Measurements from ENCODE around the gene TARBP1. TPM values are rescaled to one million over a fixed set of nuclear protein-coding genes. Genes with fewer than 3 reads are reported as not detected.

Gene TARBP1
- total and polyA plus RNA-seq, 2 donors (not counting 1 experiment from before 2014, with no cell fraction given), result 35.4 to 71.5 TPM

GRCh38 chr1:234342774-234343173, 136.2 kb downstream of the TARBP1 start:
- no peaks in the 10 kb centered on the region for H3K27me3 ChIP-seq (replicated peaks in 1 of 4; ENCODE audit: control extremely low read depth in 1 of 4, control insufficient read depth in 3 of 4, insufficient read depth in 4 of 4, low read length in 3 of 4)
- Mint-ChIP-seq H3K4me3 (no peak overlapping the region), H3K9me3 (ENCODE audit: insufficient read depth) (peaks cover 8% of the 10 kb centered on the region), H3K27me3 (peaks cover 7% of the 10 kb centered on the region), H3K27ac (no peak overlapping the region), H3K4me1 (no peaks in the 10 kb centered on the region)
- POLR2A ChIA-PET, result no interaction called here
- intact Hi-C loops (cut with micrococcal nuclease), result no loop called here
- no peaks in the 10 kb centered on the region for H4K20me1 ChIP-seq (ENCODE audit: control insufficient read depth, insufficient read depth, low read length, poor library complexity, severe bottlenecking)
- no peaks in the 10 kb centered on the region for H3K4me1 ChIP-seq (ENCODE audit: control insufficient read depth in 2 of 2, insufficient read depth in 2 of 2, low read length in 2 of 2)
- CTCF ChIA-PET, result no interaction called here
- H3K9me3 ChIP-seq (ENCODE audit: control extremely low read depth in 1 of 3, control insufficient read depth in 2 of 3, insufficient read depth in 1 of 3, low read length in 2 of 3), result peaks cover 0 to 12% (median 6%) of the 10 kb centered on the region in 3 donors
- no peak overlapping the region for H3K4me2 ChIP-seq (replicated peaks; ENCODE audit: low read depth, low read length, poor library complexity, severe bottlenecking)
- H2AFZ ChIP-seq (ENCODE audit: insufficient read depth, low read depth, low read length, poor library complexity, severe bottlenecking), result no peak overlapping the region
- H3K9ac ChIP-seq (ENCODE audit: low read length), result no peak overlapping the region
- no peak for DNase-seq
- ATAC-seq (ENCODE audit: low read depth), result no peak
- no peaks in the 10 kb centered on the region for H3K36me3 ChIP-seq (replicated peaks in 1 of 2; ENCODE audit: control extremely low read depth in 1 of 2, control insufficient read depth in 1 of 2, extremely low read depth in 1 of 2, insufficient read depth in 2 of 2, low read length in 1 of 2)
- H3K4me3 ChIP-seq (ENCODE audit: control extremely low read depth in 1 of 5, extremely low read depth in 1 of 5, insufficient read depth in 1 of 5, low read depth in 2 of 5, low read length in 4 of 5), result no peak overlapping the region
- H3K79me2 ChIP-seq (ENCODE audit: control insufficient read depth, insufficient read depth, low read length), result no peaks in the 10 kb centered on the region
- WGBS (ENCODE audit: insufficient coverage), result 89% methylated on average over 4 of the region's 5 CpGs
- H3K27ac ChIP-seq (ENCODE audit: low read length in 2 of 2), result no peak overlapping the region
- no peak for TF ChIP-seq EZH2 (IDR thresholded peaks at IDR 0.05; ENCODE audit: borderline replicate concordance, insufficient read depth, low read depth, low read length, poor library complexity, severe bottlenecking)
- TF ChIP-seq CTCF (IDR thresholded peaks at IDR 0.05), result no peak

Other genes starting within 250 kb of the TARBP1 start
- gene COA6, start 105.7 kb downstream of the TARBP1 start, total RNA-seq, result 12.5 and 14.8 TPM in 2 replicates
- 5.7 and 8.8 TPM in 2 replicates for gene COA6, start 105.7 kb downstream of the TARBP1 start, polyA plus RNA-seq
- gene IRF2BP2, start 131.0 kb upstream of the TARBP1 start, total RNA-seq, result 123 and 126 TPM in 2 replicates
- gene IRF2BP2, start 131.0 kb upstream of the TARBP1 start, polyA plus RNA-seq, result 255 and 261 TPM in 2 replicates